Coronary artery (tissue), 2 donors: ENCODE measurements around the gene AKAP9.
"Not testable (repeated sequence)": the region's sequence is repeated elsewhere in the genome, so short reads cannot be mapped to it uniquely, and the experiment has no call there.

Experiments
- DNase-seq: peaks from one replicate; pipeline ENCODE4 v3.0.0-alpha.2; 2017; ENCODE audit warnings: low spot score
- H3K27ac ChIP-seq, 2 donors: fragments of 200-600 bp; sonication (generic); one replicate each; pipeline ENCODE4 v1.5.1; 2016 to 2019
- H3K4me3 ChIP-seq: fragments of 200-600 bp; sonication (generic); 2 replicates; pipeline ENCODE4 v1.5.1; 2016; ENCODE audit warnings: mild to moderate bottlenecking, moderate library complexity
- TF ChIP-seq, protein P1 (sequence below): fragments of 200-600 bp; sonication (generic); IDR thresholded peaks from one replicate; pipeline ENCODE4 v1.5.1; 2019; ENCODE audit warnings: antibody characterized with exemption

Gene AKAP9

DNA sequence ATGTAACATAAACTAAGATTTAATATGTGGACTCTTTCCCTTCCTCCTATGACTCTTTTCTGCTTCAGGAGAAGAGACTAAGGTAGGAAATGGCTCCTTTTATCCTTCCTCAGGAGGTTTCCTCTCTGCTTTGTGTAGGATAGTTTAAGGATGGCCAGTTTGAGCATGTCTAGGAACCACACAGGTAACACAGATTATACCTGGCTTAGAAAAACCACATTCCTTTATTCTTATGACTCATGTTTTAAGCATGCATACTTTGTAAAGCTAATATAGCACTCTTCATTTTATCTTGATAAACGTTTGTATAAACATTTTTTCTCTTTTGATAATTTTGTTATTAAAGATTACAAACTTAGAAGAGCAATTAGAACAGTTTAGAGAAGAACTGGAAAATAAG, 135.8 kb downstream of the AKAP9 start:
- TF ChIP-seq, protein P1, sequence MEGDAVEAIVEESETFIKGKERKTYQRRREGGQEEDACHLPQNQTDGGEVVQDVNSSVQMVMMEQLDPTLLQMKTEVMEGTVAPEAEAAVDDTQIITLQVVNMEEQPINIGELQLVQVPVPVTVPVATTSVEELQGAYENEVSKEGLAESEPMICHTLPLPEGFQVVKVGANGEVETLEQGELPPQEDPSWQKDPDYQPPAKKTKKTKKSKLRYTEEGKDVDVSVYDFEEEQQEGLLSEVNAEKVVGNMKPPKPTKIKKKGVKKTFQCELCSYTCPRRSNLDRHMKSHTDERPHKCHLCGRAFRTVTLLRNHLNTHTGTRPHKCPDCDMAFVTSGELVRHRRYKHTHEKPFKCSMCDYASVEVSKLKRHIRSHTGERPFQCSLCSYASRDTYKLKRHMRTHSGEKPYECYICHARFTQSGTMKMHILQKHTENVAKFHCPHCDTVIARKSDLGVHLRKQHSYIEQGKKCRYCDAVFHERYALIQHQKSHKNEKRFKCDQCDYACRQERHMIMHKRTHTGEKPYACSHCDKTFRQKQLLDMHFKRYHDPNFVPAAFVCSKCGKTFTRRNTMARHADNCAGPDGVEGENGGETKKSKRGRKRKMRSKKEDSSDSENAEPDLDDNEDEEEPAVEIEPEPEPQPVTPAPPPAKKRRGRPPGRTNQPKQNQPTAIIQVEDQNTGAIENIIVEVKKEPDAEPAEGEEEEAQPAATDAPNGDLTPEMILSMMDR: no peak
- no peak for DNase-seq
- H3K27ac ChIP-seq: no peak overlapping the region
- no peak overlapping the region for H3K4me3 ChIP-seq

DNA sequence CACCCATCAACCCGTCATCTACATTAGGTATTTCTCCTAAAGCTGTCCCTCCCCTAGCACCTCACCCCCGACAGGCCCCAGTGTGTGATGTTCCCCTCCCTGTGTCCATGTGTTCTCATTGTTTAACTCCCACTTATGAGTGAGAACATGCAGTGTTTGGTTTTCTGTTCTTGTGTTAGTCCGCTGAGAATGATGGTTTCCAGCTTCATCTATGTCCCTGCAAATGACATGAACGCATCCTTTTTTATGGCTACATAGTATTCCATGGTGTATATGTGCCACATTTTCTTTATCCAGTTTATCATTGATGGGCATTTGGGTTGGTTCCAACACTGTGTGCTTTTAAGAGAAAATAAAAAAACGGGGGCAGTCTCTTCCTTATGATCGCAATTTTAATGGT, 143.3 kb downstream of the AKAP9 start:
- DNase-seq, H3K27ac ChIP-seq, H3K4me3 ChIP-seq: not testable (repeated sequence)

DNA sequence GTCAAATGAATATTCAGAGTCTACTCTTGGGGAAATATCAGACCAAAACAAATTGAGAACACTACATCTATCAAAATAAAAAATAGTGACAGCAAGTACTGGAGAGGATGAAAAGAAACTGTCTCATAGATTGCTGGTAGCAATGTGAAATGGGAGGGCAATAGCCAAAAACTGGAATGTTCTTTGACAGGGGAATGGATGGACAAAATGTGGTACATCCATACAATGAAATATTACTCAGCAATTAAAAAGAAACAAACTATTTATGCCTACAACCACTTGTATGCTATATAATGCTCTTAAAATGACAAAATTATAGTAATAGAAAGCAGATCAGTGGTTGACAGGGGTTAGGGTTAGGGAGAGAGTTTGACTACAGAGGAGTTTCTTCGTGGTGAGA, 147.6 kb downstream of the AKAP9 start:
- H3K27ac ChIP-seq: no peak overlapping the region
- no peak for DNase-seq
- TF ChIP-seq, protein P1: no peak
- no peak overlapping the region for H3K4me3 ChIP-seq

DNA sequence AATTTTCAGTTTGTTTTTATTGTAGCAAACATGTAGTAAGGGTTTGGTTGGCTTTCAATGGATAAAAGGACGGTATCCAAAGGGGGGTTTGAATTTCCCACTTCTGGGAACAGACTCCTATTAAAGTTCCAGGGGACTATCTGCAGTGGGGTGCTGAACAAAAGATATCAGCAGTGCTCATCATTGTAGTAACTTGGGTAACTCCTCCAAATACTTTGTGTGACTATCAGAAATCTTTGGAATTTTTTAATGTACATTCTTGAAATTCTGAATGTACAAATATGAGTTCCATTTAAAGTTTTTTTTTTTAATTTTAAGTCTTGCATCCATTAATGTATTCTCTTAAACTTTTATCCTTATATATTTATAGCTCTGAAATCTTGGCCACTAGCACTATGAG, 151.5 kb downstream of the AKAP9 start:
- Histone ChIP-seq H3K27ac (no peak overlapping the region), H3K4me3 (no peak overlapping the region)
- TF ChIP-seq, protein P1: no peak
- DNase-seq: no peak

DNA sequence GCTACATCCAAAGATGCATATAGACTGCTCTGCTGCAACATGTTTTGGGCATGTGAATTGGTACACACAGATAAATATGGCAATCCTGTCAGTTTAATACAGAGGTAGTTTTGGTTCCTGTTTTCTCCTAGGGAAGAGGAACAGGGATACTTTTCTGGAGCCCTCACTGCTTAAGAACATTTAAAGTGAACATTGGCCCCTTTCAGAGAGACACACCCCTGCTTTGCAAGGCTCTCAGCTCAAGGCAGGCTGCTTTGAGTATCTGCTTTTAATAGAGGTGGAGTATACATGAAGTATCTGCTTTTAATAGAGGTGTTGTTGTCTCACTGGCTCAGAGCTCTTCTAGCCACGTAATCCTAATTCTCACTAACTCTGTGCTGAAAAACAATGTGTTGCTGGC, 154.7 kb downstream of the AKAP9 start:
- no peak overlapping the region for H3K27ac ChIP-seq
- H3K4me3 ChIP-seq: no peak overlapping the region
- TF ChIP-seq, protein P1: no peak
- no peak for DNase-seq

DNA sequence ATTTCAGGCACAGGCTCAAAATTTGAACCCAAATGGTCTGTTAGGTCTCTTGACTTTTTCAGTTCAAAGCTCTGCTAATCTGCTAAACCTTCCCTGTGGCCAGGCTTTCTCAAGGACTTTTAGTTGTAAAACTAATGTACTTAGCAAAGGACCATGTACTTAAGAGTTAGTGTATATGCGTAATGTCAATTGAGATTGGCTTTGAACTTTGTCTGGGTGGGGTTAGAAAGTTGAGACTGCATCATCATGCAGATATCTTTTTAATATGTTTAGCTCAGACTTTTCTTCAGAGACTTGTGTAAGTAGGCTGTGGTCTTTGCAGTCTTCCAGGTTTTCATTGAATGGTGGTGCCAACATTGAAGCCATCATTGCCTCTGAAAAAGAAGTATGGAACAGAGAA, 159.9 kb downstream of the AKAP9 start:
- Histone ChIP-seq H3K27ac (no peak overlapping the region), H3K4me3 (no peak overlapping the region)
- TF ChIP-seq, protein P1: no peak
- no peak for DNase-seq

DNA sequence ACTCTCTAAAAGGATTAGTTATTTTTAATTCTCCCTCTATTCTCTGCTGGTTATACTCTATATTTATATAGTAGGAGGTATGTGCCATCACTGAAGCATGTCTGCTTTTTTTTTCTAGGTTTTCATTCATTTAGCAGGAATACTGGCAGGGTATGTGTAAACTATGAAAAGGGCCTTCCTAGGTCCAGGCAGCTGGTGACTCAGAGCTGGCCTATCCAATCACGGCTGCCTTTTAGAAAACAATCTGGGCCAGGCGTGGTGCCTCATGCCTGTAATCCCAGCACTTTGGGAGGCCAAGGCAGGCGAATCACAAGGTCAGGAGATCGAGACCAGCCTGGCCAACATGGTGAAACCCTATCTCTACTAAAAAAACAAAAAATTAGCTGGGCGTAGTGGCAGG, 162.2 kb downstream of the AKAP9 start:
- not testable (repeated sequence) for H3K27ac ChIP-seq, DNase-seq, H3K4me3 ChIP-seq

DNA sequence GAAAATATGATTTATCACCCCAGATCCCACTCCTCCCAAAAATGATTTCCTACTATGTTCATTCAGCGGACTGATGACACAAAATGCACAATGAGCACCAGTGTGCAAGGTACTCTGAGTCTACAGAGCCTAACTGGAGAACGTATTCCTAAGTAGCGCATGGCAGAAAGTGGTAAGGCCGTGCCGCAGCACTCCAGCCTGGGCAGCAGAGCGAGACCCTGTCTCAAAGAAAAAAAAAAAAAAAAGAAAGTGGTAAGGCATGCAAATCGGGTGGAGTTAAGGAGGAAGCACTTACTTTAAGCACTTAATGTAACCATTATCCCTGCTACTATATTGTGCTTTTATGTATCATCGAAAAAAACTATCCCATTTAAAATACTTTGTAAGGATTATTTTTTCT, 168.2 kb downstream of the AKAP9 start:
- TF ChIP-seq, protein P1: no peak

More for the DNA sequence above, 168.2 kb downstream of the AKAP9 start:
- Histone ChIP-seq H3K4me3 (no peak overlapping the region), H3K27ac (no peak overlapping the region)
- no peak for DNase-seq
